Aorta (tissue), 5 donors: ENCODE measurements around the gene ICA1L. TPM values are rescaled to one million over a fixed set of nuclear protein-coding genes. Genes with fewer than 3 reads are reported as not detected.
"Not testable (repeated sequence)": the region's sequence is repeated elsewhere in the genome, so short reads cannot be mapped to it uniquely, and the experiment has no call there.

Experiments used
- ATAC-seq: fragments of 200-7000 bp; cut with Tn5 transposase; one replicate; pipeline ENCODE4 v1.9.1; 2022; ENCODE audit warnings: moderate library complexity; ENCODE audit not compliant: low FRiP score
- DNase-seq, 2 donors: peaks; one replicate each; pipeline ENCODE4 v3.0.0-alpha.2; 2020
- H3K27ac ChIP-seq, 2 donors: one replicate each; pipeline ENCODE4 v1.5.1; 2013; ENCODE audit warnings: low read length in 2 of 2, mild to moderate bottlenecking in 2 of 2, moderate library complexity in 2 of 2, control low read depth in 1 of 2, inconsistent platforms in 1 of 2, low read depth in 1 of 2
- H3K27me3 ChIP-seq, 2 donors: one replicate each; pipeline ENCODE4 v1.6.1; 2013; ENCODE audit warnings: control low read depth in 1 of 2, low read length in 1 of 2, mild to moderate bottlenecking in 1 of 2, moderate library complexity in 1 of 2; ENCODE audit not compliant: insufficient read depth in 2 of 2, control insufficient read depth in 1 of 2
- H3K36me3 ChIP-seq, 2 donors: one replicate each; pipeline ENCODE4 v1.6.1; 2013; ENCODE audit warnings: control low read depth in 1 of 2, low read length in 1 of 2, mild to moderate bottlenecking in 1 of 2; ENCODE audit not compliant: insufficient read depth in 2 of 2, control insufficient read depth in 1 of 2
- H3K4me1 ChIP-seq, 2 donors: one replicate each; pipeline ENCODE4 v1.6.1; 2013; ENCODE audit warnings: low read length in 2 of 2, control low read depth in 1 of 2, mild to moderate bottlenecking in 1 of 2, moderate library complexity in 1 of 2; ENCODE audit not compliant: insufficient read depth in 2 of 2, control insufficient read depth in 1 of 2
- H3K4me3 ChIP-seq, 2 donors: one replicate each; pipeline ENCODE4 v1.5.1; 2013; ENCODE audit warnings: low read length in 2 of 2, control low read depth in 1 of 2, mild to moderate bottlenecking in 1 of 2
- H3K9me3 ChIP-seq: one replicate; pipeline ENCODE4 v1.6.1; 2013; ENCODE audit warnings: mild to moderate bottlenecking, low read length; ENCODE audit not compliant: control insufficient read depth
- WGBS, 2 donors: extraction: QIAGEN DNeasy Blood & Tissue Kit; methylation state at CpG; one replicate each; pipeline ENCODE4 v1.1.7; 2013; 5-methylcytosine and 5-hydroxymethylcytosine counted together
- intact Hi-C, 2 donors: fragments of 100-400 bp; cut with DNase I; formaldehyde crosslinking; loops; one replicate each; pipeline versions ENCODE4 v1.14.2 to v1.15.0; 2022
- polyA plus RNA-seq, 2 donors: library from polyadenylated mRNA; stranded (reverse); fragments of 200-250 nt; gene quantifications; one replicate each; pipeline ENCODE4 v1.2.3, GENCODE V29; 2013
- total RNA-seq, 2 donors: library from RNA; stranded (reverse); fragmentation: NEBNext Ultra II Directional; extraction: Animal tissue kit (Norgen Biotek cat#: 25700); gene quantifications; one replicate each; pipeline ENCODE4 v1.2.1, GENCODE V29; 2021
- donor health status: healthy with polysubstance abuse.
- donor health status: Bipolar disorder and iron deficiency.
- donor health status: DM: no; HTN: no; CAD: no.
- donor health status: DM: no; HTN: no; CAD: no.
- donor health status: DM: yes; HTN: yes; CAD: no.

The ICA1L gene
- total and polyA plus RNA-seq, 4 donors = 4.8 to 10.3 (median 8.0) TPM

DNA sequence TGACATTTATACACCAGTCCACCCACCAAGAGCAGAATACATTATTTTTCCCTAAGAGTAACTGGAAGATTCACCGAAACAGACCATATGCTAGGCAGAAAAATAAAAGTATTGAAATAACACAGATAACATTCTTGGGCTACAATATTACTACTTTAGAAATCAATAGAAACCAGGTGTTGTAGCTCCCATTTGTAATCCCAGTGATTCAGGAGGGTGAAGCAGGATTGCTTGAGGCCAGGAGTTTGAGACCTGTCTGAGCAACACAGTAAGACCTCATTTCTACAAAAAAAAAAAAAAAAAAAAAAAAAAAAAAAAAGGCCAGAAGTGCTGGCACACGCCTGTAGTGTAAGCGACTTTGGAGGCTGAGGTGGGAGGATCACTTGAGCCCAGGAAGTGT, 9.6 kb downstream of the ICA1L start:
- intact Hi-C loops = no loop called here
- 95% methylated on average over 3 of the region's 3 CpGs for WGBS, 2 donors
- Histone ChIP-seq H3K4me3 (no peak overlapping the region), H3K4me1 (no peaks in the 10 kb centered on the region), H3K27ac (no peak overlapping the region), H3K27me3 (no peaks in the 10 kb centered on the region), H3K9me3 (no peaks in the 10 kb centered on the region), H3K36me3 (no peaks in the 10 kb centered on the region)
- DNase-seq (no peak), ATAC-seq (no peak)

DNA sequence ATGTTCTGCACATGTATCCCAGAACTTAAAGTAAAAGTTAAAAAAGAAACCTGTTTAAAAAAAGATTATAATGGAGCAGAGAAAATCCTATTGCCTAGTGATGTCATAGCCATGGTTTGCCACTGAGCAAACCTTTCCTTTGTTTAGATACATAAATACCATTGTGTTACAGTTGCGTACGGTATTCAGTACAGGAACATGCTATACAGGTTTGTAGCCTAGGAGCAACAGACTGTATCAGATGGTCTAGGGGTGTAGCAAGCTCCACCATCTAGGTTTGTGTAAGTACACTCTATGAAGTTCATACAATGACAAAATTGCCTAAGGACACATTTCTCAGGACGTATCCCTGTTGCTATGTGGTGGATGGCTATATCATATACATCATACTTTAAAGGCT, 13.0 kb downstream of the ICA1L start:
- ATAC-seq (no peak), DNase-seq (no peak)
- WGBS, 2 donors = 83 to 95% methylated on average over 3 of the region's 3 CpGs
- intact Hi-C loops = no loop called here
- no peak overlapping the region for H3K27ac ChIP-seq
- no peaks in the 10 kb centered on the region for H3K9me3 ChIP-seq
- no peak overlapping the region for H3K4me3 ChIP-seq
- H3K4me1 ChIP-seq = no peaks in the 10 kb centered on the region
- H3K36me3 ChIP-seq = no peaks in the 10 kb centered on the region
- no peaks in the 10 kb centered on the region for H3K27me3 ChIP-seq

DNA sequence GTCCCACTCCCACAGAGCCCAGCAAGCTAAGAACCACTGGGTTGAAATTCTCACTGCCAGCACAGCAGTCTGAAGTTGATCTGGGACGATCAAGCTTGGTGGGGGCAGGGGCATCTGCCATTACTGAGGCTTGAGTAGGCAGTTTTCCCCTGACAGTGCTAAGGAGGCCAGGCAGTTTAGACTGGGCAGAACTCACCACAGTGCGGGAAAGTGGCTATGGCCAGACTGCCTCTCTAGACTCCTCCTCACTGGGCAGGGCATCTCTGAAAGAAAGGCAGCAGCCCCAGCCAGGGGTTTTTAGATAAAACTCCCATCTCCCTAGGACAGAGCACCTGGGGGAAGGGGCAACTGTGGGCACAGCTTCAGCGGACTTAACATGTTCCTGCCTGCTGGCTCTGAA, 22.2 kb downstream of the ICA1L start:
- 59 to 72% methylated on average over 3 of the region's 3 CpGs for WGBS, 2 donors
- intact Hi-C loops, ATAC-seq, H3K36me3 ChIP-seq, H3K27me3 ChIP-seq, DNase-seq, H3K27ac ChIP-seq, H3K4me1 ChIP-seq, H3K4me3 ChIP-seq, H3K9me3 ChIP-seq: not testable (repeated sequence)

DNA sequence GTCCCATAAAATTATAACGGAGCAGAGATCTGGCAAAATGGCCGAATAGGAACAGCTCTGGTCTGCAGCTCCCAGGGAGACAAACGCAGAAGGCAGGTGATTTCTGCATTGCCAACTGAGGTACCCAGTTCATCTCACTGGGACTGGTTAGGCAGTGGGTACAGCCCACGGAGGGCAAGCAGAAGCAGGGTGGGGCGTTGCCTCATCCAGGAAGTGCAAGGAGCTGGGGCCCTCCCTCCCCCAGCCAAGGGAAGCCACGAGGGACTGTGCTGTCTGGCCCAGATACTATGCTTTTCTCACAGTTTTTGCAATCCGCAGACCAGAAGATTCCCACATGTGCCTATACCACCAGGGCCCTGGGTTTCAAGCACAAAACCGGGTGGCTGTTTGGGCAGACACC, 22.8 kb downstream of the ICA1L start:
- H3K9me3 ChIP-seq = no peaks in the 10 kb centered on the region
- no peak overlapping the region for H3K4me3 ChIP-seq
- 72 to 76% methylated on average over 8 of the region's 8 CpGs for WGBS, 2 donors
- ATAC-seq (no peak), DNase-seq (peak in 1 of 2 donors; percentile 64)
- H3K4me1 ChIP-seq = no peaks in the 10 kb centered on the region
- intact Hi-C loops = no loop called here
- no peaks in the 10 kb centered on the region for H3K27me3 ChIP-seq
- no peaks in the 10 kb centered on the region for H3K36me3 ChIP-seq
- no peak overlapping the region for H3K27ac ChIP-seq

DNA sequence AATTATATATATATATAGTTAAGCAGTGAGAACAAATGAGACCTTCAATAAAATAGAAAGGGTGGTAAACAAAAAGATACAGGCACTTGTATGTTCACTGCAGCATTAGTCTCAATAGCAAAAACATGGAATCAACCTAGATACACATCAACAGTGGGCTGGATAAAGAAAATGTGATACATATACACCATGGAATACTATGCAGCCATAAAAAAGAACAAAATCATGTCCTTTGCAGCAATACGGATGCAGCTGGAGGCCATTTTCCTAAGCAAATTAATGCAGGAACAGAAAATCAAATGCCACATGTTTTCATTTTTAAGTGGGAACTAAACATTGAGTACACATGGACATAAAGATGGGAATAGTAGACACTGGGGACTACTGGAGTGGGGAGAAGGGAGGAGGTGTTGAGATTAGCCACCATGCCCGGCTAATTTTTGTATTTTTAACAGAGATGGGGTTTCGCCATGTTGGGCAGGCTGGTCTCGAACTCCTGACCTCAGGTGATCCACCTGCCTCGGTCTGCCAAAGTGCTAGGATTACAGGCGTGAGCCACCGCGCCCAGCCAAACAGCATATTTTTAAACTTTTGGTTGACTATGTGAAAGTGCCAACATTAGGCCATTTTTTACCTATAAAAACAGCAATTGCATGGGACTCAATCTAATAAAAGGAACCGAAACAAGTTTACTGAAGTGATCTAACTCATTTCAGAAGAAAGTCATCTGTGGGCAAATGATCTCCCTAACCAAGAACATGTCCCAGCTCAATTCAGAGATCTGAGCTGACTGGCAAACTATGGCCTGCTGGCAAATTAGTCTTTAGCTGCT, 23.7 kb downstream of the ICA1L start:
- Histone ChIP-seq H3K4me3 (no peak overlapping the region), H3K27me3 (no peaks in the 10 kb centered on the region), H3K36me3 (no peaks in the 10 kb centered on the region), H3K9me3 (peaks cover 6% of the 10 kb centered on the region), H3K4me1 (no peaks in the 10 kb centered on the region), H3K27ac (no peak overlapping the region)
- intact Hi-C loops = no loop called here
- WGBS, 2 donors = 91 to 98% methylated on average over 9 of the region's 9 CpGs
- no peak for ATAC-seq
- no peak for DNase-seq

DNA sequence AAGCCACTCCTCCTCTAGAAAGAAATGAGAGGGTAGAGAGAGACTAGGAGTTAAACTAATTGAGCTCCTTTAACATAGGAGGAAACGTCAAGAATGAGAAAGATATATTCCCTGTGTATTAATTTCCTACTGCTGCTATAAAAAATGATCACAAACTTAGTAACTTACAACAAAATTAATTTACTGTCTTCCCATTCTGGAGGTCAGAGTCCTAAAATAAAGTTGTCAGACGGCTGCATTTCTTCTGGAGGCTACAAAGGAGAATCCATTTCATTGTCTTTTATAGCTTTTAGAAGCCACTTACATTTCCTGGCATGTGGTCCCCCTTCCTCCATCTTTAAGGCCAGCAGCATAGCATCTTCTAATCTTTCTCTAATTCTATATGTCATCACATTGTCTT, 26.9 kb downstream of the ICA1L start:
- Histone ChIP-seq H3K27ac (no peak overlapping the region), H3K36me3 (no peaks in the 10 kb centered on the region), H3K27me3 (no peaks in the 10 kb centered on the region), H3K4me3 (no peak overlapping the region), H3K9me3 (peaks cover 6% of the 10 kb centered on the region), H3K4me1 (no peaks in the 10 kb centered on the region)
- no peak for DNase-seq
- WGBS, 2 donors = 78 to 86% methylated on average over 2 of the region's 2 CpGs
- ATAC-seq = no peak
- intact Hi-C loops = no loop called here

DNA sequence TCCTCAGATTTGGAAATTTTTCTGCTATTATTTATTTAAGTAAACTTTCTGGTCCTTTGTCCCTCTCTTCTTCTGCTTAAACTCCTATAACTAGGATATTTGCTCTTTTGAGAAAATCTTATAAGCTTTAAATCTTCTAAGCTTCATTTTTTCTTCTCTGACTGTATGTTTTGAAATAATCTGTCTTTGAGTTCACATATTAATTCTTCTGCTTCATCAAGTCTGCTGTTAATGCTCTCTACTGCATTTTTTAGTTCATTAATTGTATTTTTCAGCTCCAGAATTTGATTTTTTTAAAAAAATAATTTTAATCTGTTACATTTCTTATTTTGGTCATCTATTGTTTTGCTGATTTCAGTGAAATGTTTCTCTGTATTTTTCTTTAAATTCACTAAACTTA, 28.9 kb downstream of the ICA1L start:
- H3K4me1 ChIP-seq = no peaks in the 10 kb centered on the region
- H3K9me3 ChIP-seq = peaks cover 6% of the 10 kb centered on the region
- intact Hi-C loops = no loop called here
- no peak overlapping the region for H3K27ac ChIP-seq
- no peaks in the 10 kb centered on the region for H3K36me3 ChIP-seq
- no peak for ATAC-seq
- no peak for DNase-seq
- H3K27me3 ChIP-seq = no peaks in the 10 kb centered on the region
- no peak overlapping the region for H3K4me3 ChIP-seq

DNA sequence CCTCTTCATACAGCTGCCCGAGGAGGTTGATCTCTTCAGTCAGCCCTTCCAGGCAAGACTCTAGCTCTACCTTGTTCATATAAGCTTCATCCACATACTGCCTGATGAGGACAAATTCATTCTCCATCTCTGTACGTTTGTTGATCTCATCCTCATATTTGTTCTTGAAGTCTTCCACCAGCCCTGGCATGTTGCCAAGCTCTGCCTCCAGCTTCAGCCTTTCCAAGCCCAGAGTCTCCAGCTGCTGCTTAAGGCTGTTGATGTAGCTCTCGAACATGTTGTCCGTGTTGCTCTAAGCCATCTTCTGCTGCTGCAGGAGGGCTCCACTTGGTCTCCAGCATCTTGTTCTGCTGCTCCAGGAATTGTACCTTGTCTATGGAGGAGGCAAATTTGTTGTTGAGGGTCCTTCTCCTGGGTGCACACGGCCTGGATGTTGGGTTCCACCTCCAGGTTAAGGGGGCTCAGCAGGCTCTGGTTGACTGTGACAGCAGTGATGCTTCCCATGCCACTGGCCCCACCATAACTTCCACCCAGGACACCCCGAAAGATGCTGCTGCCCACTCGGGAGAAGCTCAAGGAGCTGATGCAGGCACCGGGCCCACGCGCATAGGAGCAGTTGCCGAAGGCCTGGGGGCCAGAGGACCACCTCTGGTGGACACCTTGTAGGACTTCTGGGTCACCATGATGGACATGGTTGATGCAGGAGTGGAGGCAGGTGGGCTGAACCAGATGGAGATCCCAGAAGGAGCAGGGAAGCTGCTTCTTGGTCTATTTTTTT, 30.3 kb downstream of the ICA1L start:
- DNase-seq (no peak), ATAC-seq (no peak)
- Histone ChIP-seq H3K27ac (no peak overlapping the region), H3K9me3 (peaks cover 6% of the 10 kb centered on the region), H3K36me3 (no peaks in the 10 kb centered on the region), H3K4me1 (no peaks in the 10 kb centered on the region), H3K4me3 (no peak overlapping the region), H3K27me3 (no peaks in the 10 kb centered on the region)
- 89 to 90% methylated on average over 11 of the region's 11 CpGs for WGBS, 2 donors
- intact Hi-C loops = no loop called here
